Stimulated activated memory B cell treated with anti-CD40 and anti-IgM and Interleukin-4, amounts not matched to agents 10 μg/mL and 1 μg/mL and 100 μg/mL, for 72 hours (primary cell): Measurements from ENCODE around the gene ANKRD11.

Source experiments
- ATAC-seq: fragments of 150-1000 bp; cut with Tn5 transposase; 2 replicates; pipeline ENCODE4 v1.10.0; 2021
- H3K27ac Mint-ChIP-seq: one replicate; pipeline ENCODE4 v1.8.0; 2022; ENCODE audit warnings: mild to moderate bottlenecking, mixed read lengths
- H3K27me3 Mint-ChIP-seq: one replicate; pipeline ENCODE4 v1.8.0; 2022; ENCODE audit warnings: mixed read lengths
- H3K36me3 Mint-ChIP-seq: one replicate; pipeline ENCODE4 v1.8.0; 2022; ENCODE audit warnings: mixed read lengths
- H3K4me1 Mint-ChIP-seq: one replicate; pipeline ENCODE4 v1.8.0; 2022; ENCODE audit warnings: mixed read lengths
- H3K4me3 Mint-ChIP-seq: one replicate; pipeline ENCODE4 v1.8.0; 2022; ENCODE audit warnings: mild to moderate bottlenecking, moderate library complexity, mixed read lengths
- H3K9me3 Mint-ChIP-seq: one replicate; pipeline ENCODE4 v1.8.0; 2022; ENCODE audit warnings: mixed read lengths

The ANKRD11 gene

GRCh38 chr16:89373355-89374110 lies 116.8 kb downstream of the ANKRD11 start:
- Mint-ChIP-seq H3K36me3 (peaks cover 43% of the 10 kb centered on the region), H3K27me3 (no peaks in the 10 kb centered on the region), H3K4me1 (peaks cover 83% of the 10 kb centered on the region), H3K4me3 (no peak overlapping the region), H3K27ac (no peak overlapping the region), H3K9me3 (peaks cover 6% of the 10 kb centered on the region)
- ATAC-seq, result no peak

DNA sequence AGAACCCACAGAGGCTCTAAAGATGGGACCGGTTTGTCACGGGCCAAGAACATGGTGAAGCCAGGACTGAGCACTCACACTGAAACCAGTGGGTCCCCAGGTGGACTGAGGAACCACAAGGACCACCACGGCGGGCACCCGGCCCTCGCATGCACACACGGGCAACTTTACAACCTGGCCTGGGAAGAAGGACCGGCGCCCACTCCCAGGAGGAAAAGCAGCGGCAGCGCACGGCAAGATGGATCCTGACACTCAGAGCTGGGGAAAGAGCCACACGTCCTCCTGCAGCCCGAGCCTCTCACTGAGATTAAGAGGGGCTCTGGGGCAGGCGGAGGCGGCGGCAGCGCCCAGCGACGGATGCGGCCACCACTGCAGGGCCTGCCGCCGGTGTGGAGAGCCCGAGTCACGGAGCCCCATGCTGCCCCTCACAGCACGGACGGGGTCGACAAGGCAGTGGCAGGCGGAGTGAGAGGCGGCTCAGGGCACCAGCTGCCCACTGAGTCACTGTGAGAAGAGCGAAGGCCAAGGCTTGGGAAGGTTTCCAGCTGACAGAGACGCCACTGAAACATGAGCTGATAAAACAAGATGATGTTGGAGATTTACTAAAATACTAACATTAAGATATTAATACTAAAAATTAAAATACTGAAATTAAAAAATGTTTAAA lies 118.3 kb downstream of the ANKRD11 start:
- Mint-ChIP-seq H3K36me3 (peaks cover 46% of the 10 kb centered on the region), H3K27me3 (no peaks in the 10 kb centered on the region), H3K4me3 (no peak overlapping the region), H3K4me1 (peaks cover 84% of the 10 kb centered on the region), H3K9me3 (peaks cover 5% of the 10 kb centered on the region), H3K27ac (no peak overlapping the region)
- ATAC-seq, result no peak

DNA sequence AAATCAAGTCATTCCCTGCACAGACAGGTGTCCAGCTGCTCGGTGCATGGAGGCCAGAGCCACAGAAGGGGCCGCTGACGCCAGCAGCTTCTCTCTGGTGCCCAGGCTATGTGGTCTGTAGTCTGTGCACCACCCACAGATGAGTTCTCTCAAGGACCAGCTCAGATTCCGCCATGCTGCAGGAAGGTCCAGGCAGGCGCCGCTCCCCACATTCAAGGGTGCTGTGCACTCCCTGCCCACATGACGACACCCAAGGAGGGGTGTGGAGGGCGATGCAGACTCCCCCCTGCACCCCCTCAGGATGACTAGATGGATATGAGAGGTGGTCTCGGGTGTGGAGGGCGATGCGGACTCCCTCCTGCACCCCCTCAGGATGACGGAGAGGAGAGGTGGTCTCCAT lies 119.0 kb downstream of the ANKRD11 start:
- H3K4me3 Mint-ChIP-seq, result no peak overlapping the region
- no peak overlapping the region for H3K27ac Mint-ChIP-seq
- peaks cover 85% of the 10 kb centered on the region for H3K4me1 Mint-ChIP-seq
- peaks cover 3% of the 10 kb centered on the region for H3K9me3 Mint-ChIP-seq
- H3K36me3 Mint-ChIP-seq, result peaks cover 39% of the 10 kb centered on the region
- H3K27me3 Mint-ChIP-seq, result no peaks in the 10 kb centered on the region
- ATAC-seq, result no peak

DNA sequence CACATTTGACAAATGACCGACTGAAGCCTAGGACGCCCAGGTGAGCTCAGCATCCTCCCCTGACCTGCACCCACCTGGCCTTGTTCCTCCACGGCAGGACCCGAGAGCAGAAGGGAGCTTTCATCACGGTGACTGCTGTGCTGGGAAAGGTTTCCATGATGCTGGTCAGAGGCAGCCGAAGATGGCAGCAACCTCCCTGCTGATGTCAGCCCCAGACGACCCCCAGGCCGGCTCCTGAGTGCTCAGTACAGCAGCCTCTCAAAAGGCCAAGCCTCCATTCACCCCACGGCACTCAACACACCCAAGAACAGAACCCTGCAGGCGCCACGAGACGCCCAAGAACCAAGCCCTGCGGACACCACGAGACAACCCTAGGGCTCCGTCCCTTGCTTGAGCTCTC lies 119.8 kb downstream of the ANKRD11 start:
- Mint-ChIP-seq H3K4me3 (no peak overlapping the region), H3K36me3 (peaks cover 32% of the 10 kb centered on the region), H3K4me1 (peaks cover 85% of the 10 kb centered on the region), H3K27ac (no peak overlapping the region), H3K27me3 (no peaks in the 10 kb centered on the region), H3K9me3 (no peaks in the 10 kb centered on the region)
- ATAC-seq, result no peak

GRCh38 chr16:89370081-89370511 lies 120.3 kb downstream of the ANKRD11 start:
- no peak overlapping the region for H3K27ac Mint-ChIP-seq
- H3K27me3 Mint-ChIP-seq, result no peaks in the 10 kb centered on the region
- peaks cover 32% of the 10 kb centered on the region for H3K36me3 Mint-ChIP-seq
- no peak overlapping the region for H3K4me3 Mint-ChIP-seq
- H3K9me3 Mint-ChIP-seq, result no peaks in the 10 kb centered on the region
- no peak for ATAC-seq
- H3K4me1 Mint-ChIP-seq, result peaks cover 84% of the 10 kb centered on the region

DNA sequence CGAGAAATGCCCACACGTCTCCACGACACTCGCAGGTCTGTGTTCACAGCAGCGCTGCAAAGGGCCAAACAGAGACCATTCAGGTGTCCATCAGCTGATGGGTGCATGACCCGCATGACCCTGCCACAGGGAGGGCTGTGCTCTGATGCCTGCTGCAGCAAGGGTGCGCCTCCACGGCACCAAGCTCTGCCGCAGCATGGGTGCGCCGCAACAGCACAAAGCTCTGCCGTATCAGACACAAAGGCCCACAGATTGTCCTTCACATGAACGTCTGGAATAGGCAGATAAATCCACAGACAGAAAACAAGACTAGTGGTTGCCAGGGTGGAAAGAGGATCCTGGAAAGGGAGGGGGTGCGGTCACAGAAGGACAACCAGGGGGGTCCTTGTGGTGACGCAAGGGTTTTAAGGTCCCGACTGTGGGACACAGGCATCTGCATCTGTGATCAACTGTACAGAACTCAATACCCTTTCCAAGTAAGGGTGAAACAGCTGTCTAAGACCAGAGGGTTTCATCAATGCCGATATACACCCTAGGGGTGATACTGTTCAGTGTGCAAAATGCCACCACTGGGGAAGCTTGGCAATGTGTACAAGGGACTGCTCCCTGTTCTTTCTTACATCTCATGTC lies 121.0 kb downstream of the ANKRD11 start:
- H3K9me3 Mint-ChIP-seq, result no peaks in the 10 kb centered on the region
- H3K27ac Mint-ChIP-seq, result no peak overlapping the region
- peaks cover 32% of the 10 kb centered on the region for H3K36me3 Mint-ChIP-seq
- no peaks in the 10 kb centered on the region for H3K27me3 Mint-ChIP-seq
- no peak overlapping the region for H3K4me3 Mint-ChIP-seq
- ATAC-seq, result no peak
- H3K4me1 Mint-ChIP-seq, result peaks cover 84% of the 10 kb centered on the region

DNA sequence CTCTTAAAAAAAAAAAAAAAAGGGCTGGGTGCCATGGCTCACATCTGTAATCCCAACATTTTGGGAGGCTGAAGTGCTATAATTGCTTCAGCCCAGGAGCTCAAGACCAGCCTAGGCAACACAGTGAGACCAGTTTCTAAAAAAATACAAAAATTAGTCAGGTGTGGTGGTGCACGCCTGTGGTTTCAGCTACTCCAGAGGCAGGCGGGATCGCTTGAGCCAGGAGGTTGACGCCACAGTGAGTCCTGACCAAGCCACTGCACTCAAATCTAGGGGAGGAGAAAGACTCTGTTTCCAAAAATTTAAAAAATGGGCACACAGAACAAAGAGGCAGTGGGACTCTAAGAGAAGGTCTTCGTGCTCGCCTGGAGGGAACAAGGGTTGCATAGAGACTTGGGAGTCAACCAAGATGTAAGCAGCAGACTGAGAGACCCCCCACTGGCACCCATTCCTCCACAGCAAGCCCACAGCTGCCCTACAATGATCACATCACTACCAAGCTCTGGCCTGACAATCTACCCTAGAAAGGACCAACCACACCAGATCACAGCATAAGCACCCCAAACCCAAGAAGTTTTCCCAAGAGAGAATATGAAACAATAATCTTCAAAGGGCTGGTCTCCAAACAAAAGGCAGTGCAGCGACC lies 121.6 kb downstream of the ANKRD11 start:
- peaks cover 84% of the 10 kb centered on the region for H3K4me1 Mint-ChIP-seq
- H3K27me3 Mint-ChIP-seq, result no peaks in the 10 kb centered on the region
- H3K4me3 Mint-ChIP-seq, result no peak overlapping the region
- H3K27ac Mint-ChIP-seq, result no peak overlapping the region
- no peak for ATAC-seq
- H3K9me3 Mint-ChIP-seq, result no peaks in the 10 kb centered on the region
- H3K36me3 Mint-ChIP-seq, result peaks cover 32% of the 10 kb centered on the region

- Mint-ChIP-seq H3K36me3 (peaks cover 27% of the 10 kb centered on the region), H3K27me3 (no peaks in the 10 kb centered on the region), H3K27ac (no peak overlapping the region), H3K9me3 (no peaks in the 10 kb centered on the region), H3K4me3 (no peak overlapping the region), H3K4me1 (peaks cover 79% of the 10 kb centered on the region)
- no peak for ATAC-seq
These were observed 122.8 kb downstream of the ANKRD11 start for GRCh38 chr16:89367538-89367915.

GRCh38 chr16:89366561-89367537 lies 123.5 kb downstream of the ANKRD11 start:
- Mint-ChIP-seq H3K27me3 (no peaks in the 10 kb centered on the region), H3K36me3 (peaks cover 27% of the 10 kb centered on the region), H3K27ac (no peak overlapping the region), H3K4me3 (no peak overlapping the region), H3K9me3 (no peaks in the 10 kb centered on the region), H3K4me1 (peaks cover 82% of the 10 kb centered on the region)
- ATAC-seq, result no peak

DNA sequence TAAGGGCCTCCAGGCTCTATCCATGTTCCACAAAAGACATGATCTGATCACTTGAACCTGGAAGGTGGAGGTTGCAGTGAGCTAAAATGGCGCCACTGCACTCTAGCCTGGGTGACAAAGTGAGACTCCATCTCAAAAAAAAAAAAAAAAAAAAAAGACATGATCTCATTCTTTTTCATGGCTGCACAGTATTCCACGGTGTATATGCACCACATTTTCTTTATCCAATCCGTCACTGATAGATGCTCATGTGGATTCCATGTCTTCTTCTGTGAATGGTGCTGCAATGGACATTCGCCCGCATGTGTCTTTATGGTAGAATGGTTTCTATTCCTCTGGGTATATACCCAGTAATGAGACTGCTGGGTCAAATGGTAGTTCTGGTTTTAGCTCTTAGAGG lies 124.4 kb downstream of the ANKRD11 start:
- Mint-ChIP-seq H3K36me3 (peaks cover 24% of the 10 kb centered on the region), H3K4me1 (peaks cover 82% of the 10 kb centered on the region), H3K27me3 (no peaks in the 10 kb centered on the region), H3K27ac (no peak overlapping the region), H3K4me3 (no peak overlapping the region), H3K9me3 (no peaks in the 10 kb centered on the region)
- ATAC-seq, result no peak

DNA sequence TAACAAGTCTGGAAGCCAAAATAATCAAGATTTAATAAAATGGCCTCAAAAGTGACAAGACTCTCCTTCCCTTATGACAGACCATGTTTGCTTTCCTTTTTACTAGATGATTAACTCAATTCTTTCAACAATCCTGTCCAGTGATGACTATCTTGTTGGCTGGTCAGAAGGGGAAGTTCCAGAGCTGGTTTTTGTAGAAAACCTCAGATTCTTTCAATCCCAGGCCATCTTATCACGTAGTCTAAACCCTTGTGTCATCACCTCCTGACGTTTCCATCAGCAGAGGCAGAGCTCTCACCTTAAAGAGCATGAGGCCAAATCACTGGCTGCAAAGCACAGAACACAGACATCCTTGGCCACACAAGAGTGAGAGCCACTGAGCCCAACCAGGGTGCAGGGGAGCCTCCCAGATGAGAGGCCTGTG lies 125.3 kb downstream of the ANKRD11 start:
- no peak for ATAC-seq
- Mint-ChIP-seq H3K27me3 (no peaks in the 10 kb centered on the region), H3K36me3 (peaks cover 19% of the 10 kb centered on the region), H3K4me1 (peaks cover 82% of the 10 kb centered on the region), H3K4me3 (no peak overlapping the region), H3K27ac (no peak overlapping the region), H3K9me3 (no peaks in the 10 kb centered on the region)

DNA sequence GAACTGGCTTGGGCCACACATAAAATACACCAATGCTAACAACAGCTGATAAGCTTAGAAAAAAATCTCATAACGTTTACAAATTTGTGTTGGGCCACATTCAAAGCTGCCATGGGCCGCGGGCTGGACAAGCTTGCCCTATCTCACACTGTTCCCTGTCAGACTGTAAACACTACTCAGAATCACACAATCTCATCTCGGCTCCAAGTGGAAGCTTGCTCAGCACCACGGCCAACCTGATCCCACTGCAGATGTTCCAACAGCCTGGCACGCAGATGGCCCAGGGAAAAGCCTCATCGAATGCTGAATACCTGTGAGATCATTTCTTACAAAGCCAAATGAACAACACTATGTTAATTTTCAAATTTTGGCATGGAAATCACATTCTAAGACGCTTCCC lies 125.8 kb downstream of the ANKRD11 start:
- Mint-ChIP-seq H3K4me3 (no peak overlapping the region), H3K36me3 (peaks cover 16% of the 10 kb centered on the region), H3K9me3 (no peaks in the 10 kb centered on the region), H3K4me1 (peaks cover 82% of the 10 kb centered on the region), H3K27ac (no peak overlapping the region), H3K27me3 (no peaks in the 10 kb centered on the region)
- ATAC-seq, result no peak

- H3K36me3 Mint-ChIP-seq, result peaks cover 11% of the 10 kb centered on the region
These were observed 126.6 kb downstream of the ANKRD11 start for GRCh38 chr16:89363621-89364393.

More at GRCh38 chr16:89363621-89364393, 126.6 kb downstream of the ANKRD11 start:
- Mint-ChIP-seq H3K4me3 (peak overlapping the region; percentile 16), H3K27ac (no peak overlapping the region), H3K27me3 (no peaks in the 10 kb centered on the region), H3K9me3 (no peaks in the 10 kb centered on the region), H3K4me1 (peaks cover 81% of the 10 kb centered on the region)
- ATAC-seq, result no peak
